ENCODE data around the gene BRD3.

BRD3 gene

GRCh38 chr9:134063571-134064450 is 4.0 kb downstream of the BRD3 start:
- TF ChIP-seq, protein P1, sequence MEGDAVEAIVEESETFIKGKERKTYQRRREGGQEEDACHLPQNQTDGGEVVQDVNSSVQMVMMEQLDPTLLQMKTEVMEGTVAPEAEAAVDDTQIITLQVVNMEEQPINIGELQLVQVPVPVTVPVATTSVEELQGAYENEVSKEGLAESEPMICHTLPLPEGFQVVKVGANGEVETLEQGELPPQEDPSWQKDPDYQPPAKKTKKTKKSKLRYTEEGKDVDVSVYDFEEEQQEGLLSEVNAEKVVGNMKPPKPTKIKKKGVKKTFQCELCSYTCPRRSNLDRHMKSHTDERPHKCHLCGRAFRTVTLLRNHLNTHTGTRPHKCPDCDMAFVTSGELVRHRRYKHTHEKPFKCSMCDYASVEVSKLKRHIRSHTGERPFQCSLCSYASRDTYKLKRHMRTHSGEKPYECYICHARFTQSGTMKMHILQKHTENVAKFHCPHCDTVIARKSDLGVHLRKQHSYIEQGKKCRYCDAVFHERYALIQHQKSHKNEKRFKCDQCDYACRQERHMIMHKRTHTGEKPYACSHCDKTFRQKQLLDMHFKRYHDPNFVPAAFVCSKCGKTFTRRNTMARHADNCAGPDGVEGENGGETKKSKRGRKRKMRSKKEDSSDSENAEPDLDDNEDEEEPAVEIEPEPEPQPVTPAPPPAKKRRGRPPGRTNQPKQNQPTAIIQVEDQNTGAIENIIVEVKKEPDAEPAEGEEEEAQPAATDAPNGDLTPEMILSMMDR (IDR thresholded peaks at IDR 0.05; ENCODE audit: unreplicated experiment in 3 of 3) = no peak
- H3K4me3 Mint-ChIP-seq = peak overlapping the region; percentile 33 to 80 (median 50)
- H3K27ac Mint-ChIP-seq = peak overlapping the region in 2 of 3 experiments; percentile 31 to 76
- H3K9me3 Mint-ChIP-seq = no peaks in the 10 kb centered on the region
- no peaks in the 10 kb centered on the region for H3K36me3 Mint-ChIP-seq (ENCODE audit: low read depth)
- peaks cover 46% of the 10 kb centered on the region for H3K4me1 Mint-ChIP-seq
- H3K27me3 Mint-ChIP-seq (ENCODE audit: low read depth) = peaks cover 2% of the 10 kb centered on the region

DNA sequence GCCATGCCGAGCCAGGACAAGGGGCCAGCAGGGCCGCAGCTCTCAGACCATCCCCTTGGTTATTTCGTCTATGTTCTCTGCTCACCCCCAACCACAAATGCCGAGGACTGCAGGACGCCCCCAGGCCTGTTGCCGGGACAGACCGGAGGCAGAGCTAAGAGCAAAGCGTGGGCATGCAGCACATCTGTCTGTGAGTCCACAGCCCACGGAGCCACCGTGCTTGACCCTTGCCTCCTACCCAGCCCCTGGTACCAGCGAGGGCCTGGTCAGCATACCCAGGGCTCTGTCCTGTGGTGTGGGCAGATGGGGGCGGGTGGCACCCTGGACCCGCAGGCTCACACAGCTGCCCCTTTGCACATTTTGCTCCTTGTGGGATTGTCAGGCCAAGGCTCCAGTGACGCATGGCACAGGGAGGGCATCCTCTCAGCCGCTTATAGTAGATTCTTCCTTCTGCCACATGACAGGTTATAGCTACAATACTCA is 4.7 kb downstream of the BRD3 start:
- Mint-ChIP-seq H3K36me3 (ENCODE audit: low read depth) (no peaks in the 10 kb centered on the region), H3K27ac (peak overlapping the region; percentile 76 to 85 (median 83)), H3K27me3 (ENCODE audit: low read depth) (no peaks in the 10 kb centered on the region), H3K4me3 (peak overlapping the region; percentile 36 to 80 (median 50)), H3K4me1 (peaks cover 52% of the 10 kb centered on the region), H3K9me3 (no peaks in the 10 kb centered on the region)
- TF ChIP-seq, protein P1 (IDR thresholded peaks at IDR 0.05; ENCODE audit: unreplicated experiment in 3 of 3) = no peak

DNA sequence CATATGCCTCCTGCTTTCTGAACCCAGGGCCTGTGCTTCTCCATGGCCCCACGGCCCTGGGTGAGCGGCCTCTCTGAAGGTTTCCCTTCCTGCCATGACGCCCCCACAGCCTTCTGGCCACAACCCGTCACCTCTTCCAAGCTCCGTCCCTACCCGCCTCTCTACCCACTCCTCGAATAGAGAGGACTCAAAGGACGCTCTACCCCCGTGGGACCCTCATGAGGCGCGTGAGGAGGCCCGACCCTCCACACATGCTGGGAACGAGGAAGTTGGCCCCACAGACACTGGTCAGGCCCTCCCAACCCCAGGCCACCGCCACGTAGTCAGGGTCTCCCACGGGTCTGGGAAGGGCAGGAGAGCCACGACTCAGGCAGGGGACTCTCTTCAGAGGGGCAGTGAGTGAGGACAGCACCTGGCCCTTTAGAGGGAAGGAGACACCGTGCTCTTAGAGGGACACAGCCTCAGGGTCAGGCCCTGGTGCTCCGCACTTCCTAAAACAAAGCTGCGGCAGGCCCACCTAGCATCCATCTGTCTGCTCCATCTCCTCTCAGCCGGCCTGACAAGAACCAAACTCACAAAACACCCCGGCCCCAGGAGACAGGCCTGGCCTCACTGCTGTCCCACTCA is 5.3 kb downstream of the BRD3 start:
- H3K36me3 Mint-ChIP-seq (ENCODE audit: low read depth) = no peaks in the 10 kb centered on the region
- peaks cover 55% of the 10 kb centered on the region for H3K4me1 Mint-ChIP-seq
- TF ChIP-seq, protein P1 (IDR thresholded peaks at IDR 0.05; ENCODE audit: unreplicated experiment in 3 of 3) = no peak
- H3K27me3 Mint-ChIP-seq (ENCODE audit: low read depth) = no peaks in the 10 kb centered on the region
- peak overlapping the region in 2 of 3 experiments; percentile 46 to 50 for H3K4me3 Mint-ChIP-seq
- no peaks in the 10 kb centered on the region for H3K9me3 Mint-ChIP-seq
- peak overlapping the region; percentile 76 to 85 (median 83) for H3K27ac Mint-ChIP-seq

DNA sequence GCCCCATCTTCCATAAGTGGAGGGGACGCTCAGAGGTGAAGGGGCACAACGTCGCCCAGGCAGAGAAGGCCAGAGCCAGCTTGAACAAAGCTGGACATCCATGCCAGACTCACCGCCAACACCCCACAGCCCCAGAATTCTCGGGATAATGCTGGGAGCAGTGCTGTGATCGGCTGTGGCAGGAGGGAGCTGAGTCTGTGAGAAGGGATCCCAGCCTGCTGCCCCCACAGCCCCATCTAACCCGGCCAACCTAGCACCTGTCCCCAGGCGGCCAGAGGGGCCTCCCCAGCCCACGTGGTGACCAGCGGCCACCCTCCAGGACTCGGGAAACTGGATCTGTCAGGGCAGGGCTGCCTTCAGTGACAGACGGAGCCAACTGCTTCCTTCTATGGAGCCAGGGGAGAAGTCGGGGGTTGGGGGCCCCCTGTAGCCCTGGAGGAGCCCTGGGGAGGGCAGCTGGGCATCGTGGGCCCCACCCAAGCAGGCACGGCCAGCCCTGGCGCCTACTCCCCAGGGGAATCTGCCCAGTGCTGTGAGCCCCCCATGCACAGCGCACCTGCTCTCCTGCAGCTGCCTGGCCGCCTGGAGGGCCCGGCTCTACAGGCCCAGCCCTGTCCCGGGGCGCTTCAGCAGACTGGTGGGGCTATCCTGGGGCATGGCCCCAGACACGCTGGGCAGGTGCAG is 6.0 kb downstream of the BRD3 start:
- no peaks in the 10 kb centered on the region for H3K27me3 Mint-ChIP-seq (ENCODE audit: low read depth)
- H3K9me3 Mint-ChIP-seq = no peaks in the 10 kb centered on the region
- H3K27ac Mint-ChIP-seq = peak overlapping the region; percentile 76 to 85 (median 83)
- H3K4me3 Mint-ChIP-seq = peak overlapping the region in 2 of 3 experiments; percentile 45 to 50
- peaks cover 62% of the 10 kb centered on the region for H3K4me1 Mint-ChIP-seq
- TF ChIP-seq, protein P1 (IDR thresholded peaks at IDR 0.05; ENCODE audit: unreplicated experiment in 3 of 3) = no peak
- H3K36me3 Mint-ChIP-seq (ENCODE audit: low read depth) = no peaks in the 10 kb centered on the region

DNA sequence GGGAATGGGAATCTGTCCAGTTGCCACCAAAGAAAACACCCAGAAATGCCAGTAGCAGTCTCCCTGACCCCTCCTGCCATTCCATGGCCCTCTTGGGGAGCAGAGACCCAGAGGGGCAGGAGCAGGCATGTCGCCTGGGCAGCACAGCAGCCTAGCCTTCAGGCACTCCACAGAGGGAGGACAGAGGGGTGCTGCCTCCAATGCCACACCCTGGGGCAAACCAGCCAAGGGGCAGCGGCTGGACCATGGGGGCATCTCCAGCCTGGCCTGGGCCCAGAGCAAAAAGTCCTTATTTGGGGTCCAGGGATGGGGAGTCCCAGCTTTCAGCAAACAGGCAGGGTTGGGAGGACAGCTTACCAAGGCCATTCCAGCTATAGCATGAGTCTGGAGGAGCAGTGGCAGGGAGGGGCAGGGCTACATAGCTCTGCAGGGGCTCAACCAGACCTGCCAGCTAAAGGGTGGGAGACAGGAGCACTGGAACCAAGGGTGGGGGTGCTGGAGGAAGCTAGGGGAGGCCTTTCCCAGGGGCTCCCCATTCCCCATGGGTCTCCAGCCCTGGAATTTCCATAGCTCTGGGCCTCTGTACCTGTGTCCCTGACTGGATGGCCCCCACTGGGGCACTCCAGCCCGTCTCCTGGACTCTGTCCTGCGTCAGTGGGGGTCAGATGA is 6.7 kb downstream of the BRD3 start:
- H3K9me3 Mint-ChIP-seq = no peaks in the 10 kb centered on the region
- H3K27me3 Mint-ChIP-seq (ENCODE audit: low read depth) = no peaks in the 10 kb centered on the region
- peaks cover 64% of the 10 kb centered on the region for H3K4me1 Mint-ChIP-seq
- no peaks in the 10 kb centered on the region for H3K36me3 Mint-ChIP-seq (ENCODE audit: low read depth)
- H3K4me3 Mint-ChIP-seq = peak overlapping the region in 2 of 3 experiments; percentile 32 to 52
- peak overlapping the region in 2 of 3 experiments; percentile 40 to 50 for H3K27ac Mint-ChIP-seq
- TF ChIP-seq, protein P1 (IDR thresholded peaks at IDR 0.05; ENCODE audit: unreplicated experiment in 3 of 3) = no peak

All from nephron (organoid).